Keratinocyte (primary cell): Measurements from ENCODE around the gene MANBA. TPM values are rescaled to one million over a fixed set of nuclear protein-coding genes. Genes with fewer than 3 reads are reported as not detected.

ENCODE experiments used
- DNase-seq: peaks from one replicate; pipeline ENCODE4 v3.0.0-alpha.2; 2011; ENCODE audit warnings: low read depth, missing footprints, low spot score
- FAIRE-seq: peaks from 2 replicates; lab custom pipeline; 2011; peaks lifted over from hg19 to GRCh38; lab: Jason Lieb, UNC
- H2AFZ ChIP-seq: 2 replicates; pipeline ENCODE4 v1.6.0; 2012; ENCODE audit warnings: low read length, control low read depth, inconsistent platforms; ENCODE audit not compliant: control insufficient read depth
- H3K27ac ChIP-seq: 2 replicates; pipeline ENCODE4 v1.5.1; 2011; ENCODE audit warnings: low read length; ENCODE audit not compliant: control insufficient read depth, insufficient read depth
- H3K27me3 ChIP-seq: 3 replicates; pipeline ENCODE4 v1.6.0; 2011; ENCODE audit warnings: low read length; ENCODE audit not compliant: control insufficient read depth, insufficient read depth; ENCODE audit errors: extremely low read depth
- H3K36me3 ChIP-seq, 2 experiments: 2 replicates in 1 of 2; 3 replicates in 1 of 2; pipeline ENCODE4 v1.5.1; 2011; ENCODE audit warnings: low read length in 2 of 2, mild to moderate bottlenecking in 1 of 2; ENCODE audit not compliant: control insufficient read depth in 2 of 2, insufficient read depth in 2 of 2; ENCODE audit errors: extremely low read depth in 1 of 2
- H3K4me1 ChIP-seq: 3 replicates; pipeline ENCODE4 v1.5.1; 2011; ENCODE audit warnings: low read length; ENCODE audit not compliant: control insufficient read depth, insufficient read depth; ENCODE audit errors: extremely low read depth
- H3K4me2 ChIP-seq: 3 replicates; pipeline ENCODE4 v1.6.0; 2011; ENCODE audit warnings: low read depth, low read length; ENCODE audit not compliant: control insufficient read depth, insufficient read depth; ENCODE audit errors: extremely low read depth
- H3K4me3 ChIP-seq, 3 experiments: fragments of 200-600 bp in 1 of 3; sonication (generic) in 1 of 3; 2 replicates in 2 of 3; 3 replicates in 1 of 3; pipeline ENCODE4 v1.5.1; 2011 to 2016; ENCODE audit warnings: low read length in 3 of 3, mild to moderate bottlenecking in 3 of 3, control low read depth in 2 of 3, inconsistent platforms in 1 of 3, low read depth in 1 of 3, mixed read lengths in 1 of 3, mixed run types in 1 of 3, moderate library complexity in 1 of 3; ENCODE audit not compliant: control insufficient read depth in 2 of 3, insufficient read depth in 2 of 3; ENCODE audit errors: extremely low read depth in 1 of 3
- H3K79me2 ChIP-seq: 2 replicates; pipeline ENCODE4 v1.6.0; 2012; ENCODE audit warnings: low read length; ENCODE audit not compliant: control insufficient read depth, insufficient read depth
- H3K9ac ChIP-seq: 3 replicates; pipeline ENCODE4 v1.6.0; 2011; ENCODE audit warnings: low read length; ENCODE audit not compliant: control insufficient read depth, insufficient read depth; ENCODE audit errors: extremely low read depth
- H3K9me1 ChIP-seq: 3 replicates; pipeline ENCODE4 v1.6.0; 2011; ENCODE audit warnings: low read length; ENCODE audit not compliant: control insufficient read depth, insufficient read depth; ENCODE audit errors: extremely low read depth
- H3K9me3 ChIP-seq: 2 replicates; pipeline ENCODE4 v1.5.1; 2012; ENCODE audit warnings: low read depth, low read length; ENCODE audit not compliant: control insufficient read depth
- H4K20me1 ChIP-seq: 3 replicates; pipeline ENCODE4 v1.6.0; 2011; ENCODE audit warnings: low read length; ENCODE audit not compliant: control insufficient read depth, insufficient read depth; ENCODE audit errors: extremely low read depth
- EZH2 ChIP-seq: IDR thresholded peaks from one replicate; pipeline ENCODE4 v1.6.1; 2012; ENCODE audit warnings: inconsistent platforms, mild to moderate bottlenecking, low read length, moderate library complexity
- dilution Hi-C: fragments of 300-500 bp; cut with MboI; formaldehyde crosslinking; loops from one replicate; pipeline ENCODE4 v1.7.0; 2020; ENCODE audit warnings: low sequenced_read_pairs; ENCODE audit not compliant: extremely low pct_ligation_motif_present
- polyA plus RNA-seq, 5 experiments: library from polyadenylated mRNA; depleted of rRNA in 3 of 5; stranded (reverse) in 3 of 5; stranded (forward) in 1 of 5; unstranded in 1 of 5; fragments of >200 nt; gene quantifications; 1 replicate in 1 of 5; 2 replicates in 3 of 5; 3 replicates in 1 of 5; pipeline versions ENCODE4 v1.2.1 to v1.2.3, GENCODE V29; 2011 to 2012; ENCODE audit warnings: missing spikeins in 2 of 5, low read depth in 1 of 5, low replicate concordance in 1 of 5
- TF ChIP-seq, protein P1 (sequence below), 3 experiments: IDR thresholded peaks in 1 of 3; conservative IDR thresholded peaks in 1 of 3; optimal IDR thresholded peaks in 1 of 3; 2 replicates in 2 of 3; 3 replicates in 1 of 3; pipeline versions ENCODE3 to v1.5.1; 2011; ENCODE audit warnings: low read length in 3 of 3, mild to moderate bottlenecking in 3 of 3, moderate library complexity in 2 of 3, control low read depth in 1 of 3, inconsistent platforms in 1 of 3; ENCODE audit not compliant: insufficient read depth in 2 of 3; ENCODE audit errors: extremely low read depth in 1 of 3

The MANBA gene
- polyA plus RNA-seq, 1 donor (not counting 4 experiments of a cell fraction or from before 2014, with no cell fraction given): 9.3 TPM

DNA sequence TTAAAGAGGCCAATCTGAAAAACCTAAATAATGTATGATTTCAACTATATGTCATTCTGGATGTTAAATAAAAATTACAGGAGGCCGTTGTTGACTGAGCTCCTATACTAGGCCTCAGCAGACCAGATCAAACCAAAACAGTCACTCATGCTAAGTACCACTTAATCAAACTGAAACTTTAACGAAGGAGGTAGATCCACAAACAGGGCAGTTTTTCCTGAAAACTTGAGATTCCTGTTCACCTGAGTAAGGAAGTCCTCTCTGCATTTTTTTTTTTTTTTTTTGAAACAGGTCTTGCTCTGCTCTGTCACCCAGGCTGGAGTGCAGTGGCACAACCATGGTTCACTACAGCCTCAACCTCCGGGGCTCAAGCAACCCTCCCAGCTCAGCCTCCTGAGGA, 27.7 kb downstream of the MANBA start:
- H3K4me1 ChIP-seq: no peaks in the 10 kb centered on the region
- no peak overlapping the region for H3K9ac ChIP-seq
- no peaks in the 10 kb centered on the region for H3K9me1 ChIP-seq
- H3K4me3 ChIP-seq: no peak overlapping the region
- no peak overlapping the region for H3K4me2 ChIP-seq
- no peak overlapping the region for H3K27ac ChIP-seq
- dilution Hi-C loops: no loop called here
- H2AFZ ChIP-seq: no peak overlapping the region
- no peaks in the 10 kb centered on the region for H3K36me3 ChIP-seq
- peaks cover under 1% of the 10 kb centered on the region for H3K79me2 ChIP-seq
- H3K9me3 ChIP-seq: no peaks in the 10 kb centered on the region
- no peak for FAIRE-seq
- DNase-seq: no peak
- H3K27me3 ChIP-seq: no peaks in the 10 kb centered on the region
- no peaks in the 10 kb centered on the region for H4K20me1 ChIP-seq
- TF ChIP-seq EZH2: no peak
- TF ChIP-seq, protein P1, sequence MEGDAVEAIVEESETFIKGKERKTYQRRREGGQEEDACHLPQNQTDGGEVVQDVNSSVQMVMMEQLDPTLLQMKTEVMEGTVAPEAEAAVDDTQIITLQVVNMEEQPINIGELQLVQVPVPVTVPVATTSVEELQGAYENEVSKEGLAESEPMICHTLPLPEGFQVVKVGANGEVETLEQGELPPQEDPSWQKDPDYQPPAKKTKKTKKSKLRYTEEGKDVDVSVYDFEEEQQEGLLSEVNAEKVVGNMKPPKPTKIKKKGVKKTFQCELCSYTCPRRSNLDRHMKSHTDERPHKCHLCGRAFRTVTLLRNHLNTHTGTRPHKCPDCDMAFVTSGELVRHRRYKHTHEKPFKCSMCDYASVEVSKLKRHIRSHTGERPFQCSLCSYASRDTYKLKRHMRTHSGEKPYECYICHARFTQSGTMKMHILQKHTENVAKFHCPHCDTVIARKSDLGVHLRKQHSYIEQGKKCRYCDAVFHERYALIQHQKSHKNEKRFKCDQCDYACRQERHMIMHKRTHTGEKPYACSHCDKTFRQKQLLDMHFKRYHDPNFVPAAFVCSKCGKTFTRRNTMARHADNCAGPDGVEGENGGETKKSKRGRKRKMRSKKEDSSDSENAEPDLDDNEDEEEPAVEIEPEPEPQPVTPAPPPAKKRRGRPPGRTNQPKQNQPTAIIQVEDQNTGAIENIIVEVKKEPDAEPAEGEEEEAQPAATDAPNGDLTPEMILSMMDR (optimal IDR thresholded peaks at IDR 0.05 in 1 of 3, IDR thresholded peaks at IDR 0.05 in 1 of 3, conservative IDR thresholded peaks at IDR 0.05 in 1 of 3; ENCODE audit: extremely low read depth in 1 of 3, insufficient read depth in 2 of 3, low read length in 3 of 3): no peak

DNA sequence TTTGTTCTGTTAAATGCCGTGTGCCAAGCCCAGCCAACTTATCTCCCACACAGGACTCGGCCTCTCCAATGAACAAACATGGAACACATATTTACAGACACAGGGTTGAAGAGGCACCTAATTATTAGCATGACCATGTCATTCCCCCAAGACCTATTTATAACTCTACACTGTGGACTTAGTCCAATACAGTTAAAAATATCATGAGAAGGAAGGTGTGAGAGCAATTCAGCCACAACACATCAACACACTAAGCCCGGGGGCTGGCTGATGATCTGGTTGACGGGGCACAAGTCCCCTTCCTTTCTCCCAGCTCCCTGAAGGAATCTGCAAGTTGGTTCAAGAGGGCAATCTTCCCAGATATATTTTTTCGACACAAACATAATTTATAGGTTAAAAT, 28.1 kb downstream of the MANBA start:
- no peaks in the 10 kb centered on the region for H3K36me3 ChIP-seq
- no peaks in the 10 kb centered on the region for H3K79me2 ChIP-seq
- H3K4me1 ChIP-seq: no peaks in the 10 kb centered on the region
- H4K20me1 ChIP-seq: no peaks in the 10 kb centered on the region
- H3K4me3 ChIP-seq: no peak overlapping the region
- H3K27me3 ChIP-seq: no peaks in the 10 kb centered on the region
- H3K4me2 ChIP-seq: no peak overlapping the region
- no peak overlapping the region for H3K9ac ChIP-seq
- FAIRE-seq: no peak
- no peak for DNase-seq
- no peak for TF ChIP-seq EZH2
- no peaks in the 10 kb centered on the region for H3K9me1 ChIP-seq
- H3K9me3 ChIP-seq: no peaks in the 10 kb centered on the region
- no peak overlapping the region for H2AFZ ChIP-seq
- no peak overlapping the region for H3K27ac ChIP-seq
- dilution Hi-C loops: no loop called here

DNA sequence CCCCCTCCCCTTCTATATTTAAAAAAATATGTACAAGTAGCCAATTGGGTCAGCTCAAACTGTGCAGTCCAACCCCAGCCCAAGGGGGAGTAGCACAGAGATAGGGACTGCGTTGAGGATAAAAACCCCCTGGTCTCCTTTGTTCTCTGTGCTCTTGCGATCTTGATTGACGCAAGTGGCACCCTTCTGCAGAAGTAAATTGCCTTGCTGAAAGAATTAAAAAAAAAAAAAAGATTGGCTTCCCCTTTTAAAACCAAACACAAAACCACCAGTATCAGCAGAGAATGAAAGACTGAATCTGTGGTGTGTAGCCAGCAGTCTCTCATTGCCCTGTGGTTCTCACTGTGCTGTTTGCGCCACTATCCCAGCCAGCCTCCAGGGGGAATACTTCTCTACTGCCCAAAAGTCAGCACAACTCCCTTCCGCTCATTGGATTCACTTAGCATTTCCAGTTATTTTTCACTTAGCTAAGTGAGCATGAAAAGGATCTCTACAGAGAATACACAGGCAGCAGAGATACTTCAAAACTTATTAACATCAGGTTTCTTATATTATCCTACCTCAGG, 29.7 kb downstream of the MANBA start:
- no peak for FAIRE-seq
- no peaks in the 10 kb centered on the region for H3K27me3 ChIP-seq

More for the DNA sequence above, 29.7 kb downstream of the MANBA start:
- TF ChIP-seq EZH2: no peak
- TF ChIP-seq, protein P1 (optimal IDR thresholded peaks at IDR 0.05 in 1 of 3, IDR thresholded peaks at IDR 0.05 in 1 of 3, conservative IDR thresholded peaks at IDR 0.05 in 1 of 3; ENCODE audit: extremely low read depth in 1 of 3, insufficient read depth in 2 of 3, low read length in 3 of 3): peak in 2 of 3 experiments; percentile 12 to 20
- no peak overlapping the region for H3K4me3 ChIP-seq
- H3K9me1 ChIP-seq: no peaks in the 10 kb centered on the region
- H3K9ac ChIP-seq: no peak overlapping the region
- no peaks in the 10 kb centered on the region for H3K36me3 ChIP-seq
- H2AFZ ChIP-seq: no peak overlapping the region
- no peaks in the 10 kb centered on the region for H4K20me1 ChIP-seq
- no peak overlapping the region for H3K27ac ChIP-seq
- H3K79me2 ChIP-seq: no peaks in the 10 kb centered on the region
- H3K4me2 ChIP-seq: no peak overlapping the region
- dilution Hi-C loops: no loop called here
- DNase-seq: no peak
- no peaks in the 10 kb centered on the region for H3K4me1 ChIP-seq
- H3K9me3 ChIP-seq: no peaks in the 10 kb centered on the region
